IPS-NIHi11 (cell line): Measurements from ENCODE around the gene PPT1.
"Not testable (repeated sequence)": the region's sequence is repeated elsewhere in the genome, so short reads cannot be mapped to it uniquely, and the experiment has no call there.

Experiments used
- DNase-seq: peaks from one replicate; pipeline ENCODE4 v3.0.0; 2012; ENCODE audit warnings: mixed read lengths, low spot score

Gene PPT1

GRCh38 chr1:40056519-40057309, 40.3 kb downstream of the PPT1 start:
- DNase-seq, result no peak

DNA sequence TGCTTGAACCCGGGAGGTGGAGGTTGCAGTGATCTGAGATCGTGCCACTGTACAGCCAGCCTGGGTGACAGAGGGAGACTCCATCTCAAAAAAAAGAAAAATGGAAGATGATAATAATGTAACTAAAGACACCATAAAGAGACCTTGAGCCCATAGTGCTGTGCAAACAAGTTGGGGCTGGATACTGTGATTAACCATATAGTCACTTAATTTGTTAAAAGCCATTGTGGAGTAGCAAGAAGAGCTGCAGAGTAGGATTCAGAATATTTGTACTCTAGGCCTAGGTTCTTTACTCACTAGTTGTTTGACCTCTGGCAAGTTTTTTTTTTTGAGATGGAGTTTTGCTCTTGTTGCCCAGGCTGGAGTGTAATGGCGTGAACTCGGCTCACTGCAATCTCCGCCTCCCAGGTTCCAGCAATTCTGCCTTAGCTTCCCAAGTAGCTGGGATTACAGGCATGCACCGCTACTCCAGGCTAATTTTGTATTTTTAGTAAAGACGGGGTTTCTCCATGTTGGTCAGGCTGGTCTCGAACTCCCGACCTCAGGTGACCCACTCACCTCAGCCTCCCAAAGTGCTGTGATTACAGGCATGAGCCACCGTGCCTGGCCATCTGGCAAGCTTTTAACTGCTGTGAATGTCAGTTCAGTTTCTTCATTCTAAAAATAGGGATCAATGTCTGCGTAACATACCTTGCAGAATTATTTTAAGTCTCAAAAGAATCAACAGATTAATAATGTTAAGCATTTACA, 43.7 kb downstream of the PPT1 start:
- DNase-seq, result no peak

GRCh38 chr1:40050863-40051262, 46.2 kb downstream of the PPT1 start:
- no peak for DNase-seq

GRCh38 chr1:40049725-40050124, 47.3 kb downstream of the PPT1 start:
- DNase-seq, result no peak

DNA sequence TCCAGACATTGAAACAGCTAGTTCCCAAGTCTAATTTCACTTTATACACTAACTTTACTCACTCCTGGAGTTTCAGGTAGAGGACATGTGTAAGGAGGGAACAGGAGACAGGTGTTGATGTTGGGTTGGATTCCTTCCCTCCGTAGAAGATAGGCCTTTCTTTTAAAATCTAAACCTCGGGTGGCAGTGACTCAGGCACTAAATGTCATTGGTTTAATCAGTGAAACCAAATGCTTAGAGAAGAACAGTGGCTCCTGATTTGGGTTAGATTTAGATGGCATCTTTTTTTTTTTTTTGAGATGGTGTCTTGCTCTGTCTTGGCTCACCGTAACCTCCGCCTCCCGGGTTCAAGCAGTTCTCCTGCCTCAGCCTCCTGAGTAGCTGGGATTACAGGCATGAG, 49.3 kb downstream of the PPT1 start:
- no peak for DNase-seq

- DNase-seq, result no peak
These were observed 49.8 kb downstream of the PPT1 start for GRCh38 chr1:40047276-40047675.

DNA sequence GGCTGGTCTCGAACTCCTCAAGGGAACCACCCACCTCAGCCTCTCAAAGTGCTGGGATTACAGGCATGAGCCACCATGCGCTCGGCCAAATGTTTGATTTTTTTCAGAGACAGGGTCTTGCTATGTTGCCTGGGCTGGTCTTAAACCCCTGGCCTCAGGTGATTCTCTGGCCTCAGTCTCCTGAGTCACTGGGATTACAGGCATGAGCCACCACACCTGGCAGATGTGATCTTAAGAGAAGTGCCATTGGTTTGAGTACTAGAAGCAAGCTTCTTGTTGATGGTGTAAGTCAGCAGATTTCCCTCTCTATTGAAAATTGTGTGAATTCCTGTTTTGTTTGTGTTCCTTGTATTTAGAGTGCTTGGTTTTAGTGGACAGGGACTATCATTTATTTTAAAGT, 51.3 kb downstream of the PPT1 start:
- no peak for DNase-seq

GRCh38 chr1:40045182-40045581, 51.9 kb downstream of the PPT1 start:
- no peak for DNase-seq

- DNase-seq, result no peak
These were observed 52.9 kb downstream of the PPT1 start for GRCh38 chr1:40044110-40044509.

GRCh38 chr1:40042341-40042740, 54.7 kb downstream of the PPT1 start:
- DNase-seq, result no peak

DNA sequence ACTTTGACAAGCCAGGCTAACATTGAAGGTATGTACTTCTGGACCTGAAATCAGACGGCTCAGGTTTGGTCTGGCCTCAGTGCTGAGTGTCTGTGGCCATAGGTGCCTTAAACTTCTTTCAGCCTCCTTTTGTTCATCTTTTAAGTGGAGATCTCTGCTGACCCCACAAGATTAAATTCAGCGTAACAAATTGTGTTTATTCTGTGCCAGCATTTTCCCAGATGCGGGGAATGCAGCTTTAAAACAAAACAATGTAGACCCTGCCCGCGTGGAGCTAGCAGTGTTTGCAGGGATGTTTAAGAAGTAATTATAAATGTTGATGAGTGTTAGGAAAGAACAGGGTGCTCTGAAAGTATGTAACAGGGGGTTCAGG, 55.6 kb downstream of the PPT1 start:
- no peak for DNase-seq

GRCh38 chr1:40040511-40041465, 56.3 kb downstream of the PPT1 start, which contains the start of gene CAP1:
Gene CAP1, plus strand, starts transcription at chr1:40040729. Its CDS starts 18,618 bp downstream, at chr1:40059347.
- DNase-seq, result peak; percentile 98

DNA sequence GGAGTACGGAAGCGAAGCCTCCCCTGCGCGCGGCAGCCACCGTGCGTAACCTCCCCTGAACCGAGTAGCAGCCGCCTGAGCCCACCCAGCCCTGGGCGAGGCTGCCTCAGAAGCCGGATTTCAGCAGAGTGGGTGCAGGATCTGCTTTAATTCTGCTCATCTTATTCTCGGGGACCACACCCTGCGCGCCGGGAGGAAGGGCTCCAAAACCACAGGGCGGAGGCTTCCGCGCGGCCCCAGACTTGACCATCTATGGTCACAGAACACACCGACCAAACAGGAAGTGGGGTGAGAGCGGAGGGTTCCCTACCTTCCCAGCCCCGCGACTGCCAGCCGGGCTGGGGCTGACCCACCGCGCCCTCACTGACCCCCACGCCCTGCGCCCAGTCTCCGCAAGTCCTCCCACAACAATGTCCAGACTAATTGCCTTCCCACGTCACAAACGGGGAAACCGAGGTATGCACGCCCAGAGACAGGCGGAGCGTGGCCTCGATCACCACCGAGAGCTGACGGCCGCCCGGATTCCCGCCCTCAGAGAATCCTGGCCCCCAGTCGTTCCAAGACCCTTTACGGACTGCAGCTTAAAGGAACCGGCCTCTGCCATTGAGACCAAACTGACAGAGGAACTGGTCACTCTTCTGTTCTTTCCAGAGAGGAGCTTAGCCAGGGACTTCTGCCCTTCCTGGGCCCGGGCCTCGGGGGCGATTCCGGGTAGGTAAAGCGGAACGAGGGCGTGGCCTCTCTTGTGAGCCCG, 57.1 kb downstream of the PPT1 start:
- peak; percentile 85 for DNase-seq

GRCh38 chr1:40039245-40039756, 57.8 kb downstream of the PPT1 start:
- DNase-seq, result no peak

DNA sequence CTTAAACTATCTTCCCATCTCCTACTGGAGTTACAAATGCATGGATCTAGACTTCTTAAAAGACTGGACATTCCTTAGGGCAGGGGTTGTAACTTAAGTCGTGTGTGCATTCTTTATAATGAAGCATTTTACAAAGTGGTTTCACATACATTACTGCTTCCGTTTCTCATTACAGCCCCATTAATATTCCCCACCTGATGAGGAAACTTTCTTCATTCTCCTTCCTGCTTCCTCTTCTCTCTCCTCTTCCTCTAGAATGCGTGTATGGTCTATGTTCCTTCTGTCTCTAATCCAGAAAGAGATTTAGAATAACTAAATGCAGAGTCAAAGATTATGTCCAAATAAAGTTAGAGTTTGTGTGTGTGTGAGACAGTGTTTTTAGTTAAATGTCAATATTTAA, 58.4 kb downstream of the PPT1 start:
- no peak for DNase-seq

DNA sequence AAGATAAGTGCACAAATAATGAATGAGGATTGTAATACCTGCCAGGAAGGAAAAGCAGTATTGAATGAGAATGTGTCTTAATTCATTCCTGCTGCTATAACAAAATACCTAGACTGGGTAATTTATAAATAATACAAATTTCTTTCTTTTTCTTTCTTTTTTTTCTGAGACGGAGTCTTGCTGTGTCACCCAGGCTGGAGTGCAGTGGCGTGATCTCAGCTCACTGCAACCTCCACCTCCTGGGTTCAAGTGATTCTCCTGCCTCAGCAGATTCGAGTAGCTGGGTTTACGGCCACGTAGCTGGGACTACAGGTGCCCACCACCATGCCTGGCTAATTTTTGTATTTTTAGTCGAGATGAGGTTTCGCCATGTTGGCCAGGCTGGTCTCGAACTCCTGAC, 59.8 kb downstream of the PPT1 start:
- not testable (repeated sequence) for DNase-seq

DNA sequence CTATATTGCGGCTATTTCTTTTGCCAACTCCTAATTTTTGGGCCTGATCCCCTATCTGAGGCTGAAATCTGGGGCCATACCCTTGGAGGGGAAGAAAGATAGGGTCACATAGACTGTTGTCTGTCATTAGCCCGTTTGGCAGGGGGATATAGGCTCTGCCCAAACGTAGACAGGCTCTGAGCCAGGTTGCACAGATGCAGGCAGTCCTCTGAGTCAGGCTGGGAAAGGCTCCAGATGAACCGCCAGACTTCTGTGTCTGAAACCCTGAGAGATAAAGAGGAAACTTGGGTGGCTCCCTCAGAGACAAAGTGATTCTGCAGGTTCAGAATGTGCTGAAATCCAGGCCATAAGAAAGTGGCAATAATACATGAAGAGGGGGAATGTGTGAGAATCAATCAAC, 60.5 kb downstream of the PPT1 start:
- no peak for DNase-seq

DNA sequence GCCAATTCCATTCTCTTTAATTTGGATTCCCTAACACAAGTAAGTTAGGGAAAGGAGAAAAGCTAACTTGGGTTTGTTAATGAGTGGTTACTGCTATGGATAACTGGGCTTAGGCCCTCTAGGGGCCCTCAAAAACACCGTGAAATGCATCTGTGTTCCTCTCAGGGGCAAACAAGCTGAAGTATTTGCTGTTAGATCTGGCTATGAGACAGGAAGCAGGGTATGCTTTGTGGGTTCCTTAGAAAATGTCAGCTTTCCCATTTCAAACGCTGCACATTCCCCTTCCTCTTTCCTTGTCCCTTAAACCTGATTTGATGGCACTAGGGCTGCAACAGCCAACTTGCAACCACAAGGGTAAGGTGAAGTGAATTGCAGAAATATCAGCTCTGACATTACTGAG, 62.2 kb downstream of the PPT1 start:
- no peak for DNase-seq

DNA sequence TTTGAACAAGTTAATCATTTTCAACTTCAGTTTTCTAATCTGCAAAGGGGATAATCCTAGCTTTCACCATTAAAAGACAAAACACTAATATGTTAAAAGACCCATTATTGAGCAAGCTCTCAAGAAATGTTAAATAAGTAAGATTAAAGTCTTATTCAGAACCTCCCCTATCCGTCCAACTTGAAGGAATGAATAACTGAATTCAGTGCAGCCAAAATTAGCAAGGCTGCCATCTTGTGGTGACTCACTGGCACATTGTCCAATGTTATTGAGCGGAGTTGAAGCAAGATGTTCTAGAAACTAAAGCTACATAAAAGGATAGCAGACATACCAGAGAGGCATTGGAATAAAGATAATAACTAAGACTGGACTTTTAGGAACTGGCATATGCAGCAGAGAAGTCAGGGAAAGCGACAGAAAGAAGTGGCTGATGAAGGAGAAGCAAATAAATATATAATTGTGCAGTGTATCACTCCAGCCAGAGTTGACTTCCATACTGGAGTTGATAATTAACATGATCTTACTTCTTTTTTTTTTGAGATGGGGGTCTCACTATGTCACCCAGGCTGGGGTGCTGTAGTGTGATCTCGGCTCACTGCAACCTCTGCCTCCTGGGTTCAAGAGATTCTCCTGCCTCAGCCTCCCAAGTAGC, 64.7 kb downstream of the PPT1 start:
- DNase-seq, result peak; percentile 50

GRCh38 chr1:40030528-40031135, 66.4 kb downstream of the PPT1 start:
- no peak for DNase-seq
